Liver (tissue), 9 donors: Measurements from ENCODE around the gene ZSCAN16. TPM values are rescaled to one million over a fixed set of nuclear protein-coding genes. Genes with fewer than 3 reads are reported as not detected.

Experiments used
- DNase-seq: peaks from one replicate; pipeline ENCODE4 v3.0.0-alpha.2; 2017; ENCODE audit warnings: low spot score
- H3K27ac ChIP-seq, 2 donors: one replicate each; pipeline ENCODE4 v1.7.0; 2013; ENCODE audit warnings: inconsistent platforms in 2 of 2, low read length in 2 of 2, control low read depth in 1 of 2, low read depth in 1 of 2, mild to moderate bottlenecking in 1 of 2
- H3K27me3 ChIP-seq, 4 donors: one replicate each; pipeline versions ENCODE4 v1.6.1 to v1.7.0; 2013; ENCODE audit warnings: low read length in 3 of 4, inconsistent platforms in 1 of 4, mild to moderate bottlenecking in 1 of 4, moderate library complexity in 1 of 4; ENCODE audit not compliant: control insufficient read depth in 4 of 4, insufficient read depth in 4 of 4
- H3K36me3 ChIP-seq, 4 donors: one replicate each; pipeline versions ENCODE4 v1.6.1 to v1.7.0; 2013; ENCODE audit warnings: low read length in 3 of 4, mild to moderate bottlenecking in 3 of 4, low read depth in 1 of 4, moderate library complexity in 1 of 4; ENCODE audit not compliant: control insufficient read depth in 4 of 4, insufficient read depth in 3 of 4
- H3K4me1 ChIP-seq, 4 donors: one replicate each; pipeline versions ENCODE4 v1.6.1 to v1.7.0; 2013; ENCODE audit warnings: low read length in 3 of 4, mild to moderate bottlenecking in 3 of 4, moderate library complexity in 1 of 4; ENCODE audit not compliant: control insufficient read depth in 4 of 4, insufficient read depth in 4 of 4
- H3K4me3 ChIP-seq, 3 donors: one replicate each; pipeline versions ENCODE4 v1.6.1 to v1.7.0; 2013; ENCODE audit warnings: low read length in 3 of 3, control low read depth in 1 of 3, low read depth in 1 of 3, mild to moderate bottlenecking in 1 of 3
- H3K9ac ChIP-seq, 2 donors: one replicate each; pipeline ENCODE4 v1.7.0; 2013; ENCODE audit warnings: low read length in 2 of 2, mild to moderate bottlenecking in 2 of 2, moderate library complexity in 2 of 2, control low read depth in 1 of 2, low read depth in 1 of 2
- H3K9me3 ChIP-seq, 4 donors: one replicate each; pipeline versions ENCODE4 v1.6.1 to v1.7.0; 2013; ENCODE audit warnings: low read length in 3 of 4; ENCODE audit not compliant: control insufficient read depth in 4 of 4
- FOXA1 ChIP-seq: IDR thresholded peaks from 2 replicates; pipeline ENCODE4 v1.6.1; 2016; ENCODE audit warnings: antibody characterized with exemption
- FOXA2 ChIP-seq: IDR thresholded peaks from 2 replicates; pipeline ENCODE4 v1.6.1; 2016; ENCODE audit warnings: antibody characterized with exemption
- GABPA ChIP-seq, 2 donors: IDR thresholded peaks in 1 of 2; conservative IDR thresholded peaks in 1 of 2; 2 replicates each; pipeline ENCODE4 v1.6.1; 2016; ENCODE audit warnings: antibody characterized with exemption in 2 of 2, mild to moderate bottlenecking in 1 of 2, moderate library complexity in 1 of 2
- HNF4A ChIP-seq, 2 donors: conservative IDR thresholded peaks; 2 replicates each; pipeline ENCODE4 v1.6.1; 2016; ENCODE audit warnings: antibody characterized with exemption in 2 of 2, mild to moderate bottlenecking in 2 of 2
- HNF4G ChIP-seq: IDR thresholded peaks from 2 replicates; pipeline ENCODE4 v1.6.1; 2016; ENCODE audit warnings: antibody characterized with exemption
- JUND ChIP-seq, 2 donors: IDR thresholded peaks; 2 replicates each; pipeline ENCODE4 v1.6.1; 2016; ENCODE audit warnings: antibody characterized with exemption in 2 of 2
- RAD21 ChIP-seq, 2 donors: IDR thresholded peaks; 2 replicates each; pipeline ENCODE4 v1.6.1; 2016; ENCODE audit warnings: antibody characterized with exemption in 2 of 2, mild to moderate bottlenecking in 2 of 2
- RXRA ChIP-seq, 2 donors: IDR thresholded peaks; 2 replicates each; pipeline ENCODE4 v1.6.1; 2017 to 2018; ENCODE audit warnings: antibody characterized with exemption in 2 of 2, mild to moderate bottlenecking in 1 of 2
- SP1 ChIP-seq: IDR thresholded peaks from 2 replicates; pipeline ENCODE4 v1.6.1; 2018; ENCODE audit warnings: antibody characterized with exemption, mild to moderate bottlenecking
- TAF1 ChIP-seq: conservative IDR thresholded peaks from 2 replicates; pipeline ENCODE4 v1.6.1; 2016; ENCODE audit warnings: antibody characterized with exemption, mild to moderate bottlenecking
- YY1 ChIP-seq: IDR thresholded peaks from 2 replicates; pipeline ENCODE4 v1.6.1; 2016; ENCODE audit warnings: antibody characterized with exemption, mild to moderate bottlenecking
- WGBS: extraction: QIAGEN DNeasy Blood & Tissue Kit; methylation state at CpG from one replicate; pipeline ENCODE4 v1.1.7; 2013; 5-methylcytosine and 5-hydroxymethylcytosine counted together
- polyA plus RNA-seq, 2 donors: library from polyadenylated mRNA; stranded (reverse) in 1 of 2; unstranded in 1 of 2; fragments of 200-250 nt in 1 of 2; fragments of >200 nt in 1 of 2; fragmentation: Nextera tagmentation in 1 of 2; extraction: Ambion mirVana in 1 of 2; gene quantifications; one replicate each; pipeline versions ENCODE4 v1.2.1 to v1.2.3, GENCODE V29; 2013 to 2015
- total RNA-seq, 2 donors: library from RNA; depleted of rRNA; stranded (reverse); fragments of >200 nt; gene quantifications; one replicate each; pipeline ENCODE4 v1.2.3, GENCODE V29; 2014
- TF ChIP-seq, protein P1 (sequence below): IDR thresholded peaks from 2 replicates; pipeline ENCODE4 v1.6.1; 2016; ENCODE audit warnings: antibody characterized with exemption, mild to moderate bottlenecking
- TF ChIP-seq, protein P2 (sequence below): IDR thresholded peaks from 2 replicates; pipeline ENCODE4 v1.6.1; 2016; ENCODE audit warnings: antibody characterized with exemption
- TF ChIP-seq, protein P3 (sequence below): IDR thresholded peaks from 2 replicates; pipeline ENCODE4 v1.6.1; 2016; ENCODE audit warnings: antibody characterized with exemption
- TF ChIP-seq, protein P4 (sequence below): IDR thresholded peaks from 2 replicates; pipeline ENCODE4 v1.6.1; 2016; ENCODE audit warnings: antibody characterized with exemption
- TF ChIP-seq, protein P5 (sequence below): fragments of 150-350 bp; IDR thresholded peaks from 2 replicates; pipeline ENCODE4 v1.5.1; 2017; ENCODE audit warnings: improper control_type of control experiment, low read depth, low read length; ENCODE audit not compliant: missing input control
- donor health status: healthy.
- donor health status: healthy.
- donor health status: healthy.
- donor health status: healthy.
- donor health status: healthy.

Gene ZSCAN16
- total RNA-seq (1 to 10 TPM; 1.5 to 3.5 TPM), polyA plus RNA-seq (1 to 10 TPM; 1.9 to 3.4 TPM)

DNA sequence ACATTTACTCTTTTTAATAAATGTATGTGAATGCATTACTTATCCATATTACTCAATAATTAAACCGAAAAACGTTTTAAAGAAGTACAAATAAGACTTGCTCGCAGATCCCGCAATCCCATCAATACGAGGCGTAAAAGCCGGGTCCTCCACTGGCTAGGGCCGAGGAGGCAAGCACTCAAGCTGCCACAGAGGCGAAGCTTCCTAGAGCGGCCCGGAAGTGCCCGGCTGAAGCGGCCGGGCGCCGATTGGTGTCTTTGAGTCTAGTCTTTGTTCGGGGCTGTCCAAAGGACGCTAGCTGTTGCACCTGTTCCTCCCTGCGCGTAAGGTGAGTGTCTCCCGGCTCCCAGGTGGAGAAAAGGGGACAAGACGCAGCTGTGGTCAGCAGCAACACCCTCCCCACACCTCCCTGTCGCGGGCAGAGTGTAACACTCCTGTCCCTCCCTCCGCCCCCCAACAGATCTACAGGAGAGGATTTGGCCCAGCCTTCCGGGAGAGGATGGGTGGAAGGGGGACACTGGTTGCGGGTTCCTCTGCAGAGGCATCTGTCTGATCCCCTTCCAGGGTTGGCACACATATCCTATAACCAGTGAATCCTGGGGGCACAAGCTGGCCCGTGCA lies at the start of gene ZSCAN16:
Gene ZSCAN16 (plus strand): TSS at position 260 of the 621 bp plus-strand sequence. CDS start 835 bp downstream, outside the sequence.
- Histone ChIP-seq H3K36me3 (peaks cover 3 to 18% (median 11%) of the 10 kb centered on the region in 4 donors), H3K4me3 (peak within 1 kb of the TSS; percentile 73 to 87 (median 83)), H3K9me3 (no peaks in the 10 kb centered on the region), H3K4me1 (peaks cover 0 to 17% (median 11%) of the 10 kb centered on the region in 4 donors), H3K9ac (peak within 1 kb of the TSS in 1 of 2 donors; percentile 40), H3K27ac (peak within 1 kb of the TSS; percentile 4 to 16), H3K27me3 (no peaks in the 10 kb centered on the region)
- peak; percentile 45 to 62 for TF ChIP-seq RAD21 (IDR thresholded peaks at IDR 0.05)
- TF ChIP-seq, protein P1, sequence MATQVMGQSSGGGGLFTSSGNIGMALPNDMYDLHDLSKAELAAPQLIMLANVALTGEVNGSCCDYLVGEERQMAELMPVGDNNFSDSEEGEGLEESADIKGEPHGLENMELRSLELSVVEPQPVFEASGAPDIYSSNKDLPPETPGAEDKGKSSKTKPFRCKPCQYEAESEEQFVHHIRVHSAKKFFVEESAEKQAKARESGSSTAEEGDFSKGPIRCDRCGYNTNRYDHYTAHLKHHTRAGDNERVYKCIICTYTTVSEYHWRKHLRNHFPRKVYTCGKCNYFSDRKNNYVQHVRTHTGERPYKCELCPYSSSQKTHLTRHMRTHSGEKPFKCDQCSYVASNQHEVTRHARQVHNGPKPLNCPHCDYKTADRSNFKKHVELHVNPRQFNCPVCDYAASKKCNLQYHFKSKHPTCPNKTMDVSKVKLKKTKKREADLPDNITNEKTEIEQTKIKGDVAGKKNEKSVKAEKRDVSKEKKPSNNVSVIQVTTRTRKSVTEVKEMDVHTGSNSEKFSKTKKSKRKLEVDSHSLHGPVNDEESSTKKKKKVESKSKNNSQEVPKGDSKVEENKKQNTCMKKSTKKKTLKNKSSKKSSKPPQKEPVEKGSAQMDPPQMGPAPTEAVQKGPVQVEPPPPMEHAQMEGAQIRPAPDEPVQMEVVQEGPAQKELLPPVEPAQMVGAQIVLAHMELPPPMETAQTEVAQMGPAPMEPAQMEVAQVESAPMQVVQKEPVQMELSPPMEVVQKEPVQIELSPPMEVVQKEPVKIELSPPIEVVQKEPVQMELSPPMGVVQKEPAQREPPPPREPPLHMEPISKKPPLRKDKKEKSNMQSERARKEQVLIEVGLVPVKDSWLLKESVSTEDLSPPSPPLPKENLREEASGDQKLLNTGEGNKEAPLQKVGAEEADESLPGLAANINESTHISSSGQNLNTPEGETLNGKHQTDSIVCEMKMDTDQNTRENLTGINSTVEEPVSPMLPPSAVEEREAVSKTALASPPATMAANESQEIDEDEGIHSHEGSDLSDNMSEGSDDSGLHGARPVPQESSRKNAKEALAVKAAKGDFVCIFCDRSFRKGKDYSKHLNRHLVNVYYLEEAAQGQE: peak; percentile 58
- peak; percentile 40 for TF ChIP-seq TAF1
- peak; percentile 78 to 94 for TF ChIP-seq GABPA (IDR thresholded peaks at IDR 0.05 in 1 of 2, conservative IDR thresholded peaks at IDR 0.05 in 1 of 2)
- TF ChIP-seq FOXA1: no peak
- TF ChIP-seq JUND (IDR thresholded peaks at IDR 0.05): no peak
- TF ChIP-seq, protein P2, sequence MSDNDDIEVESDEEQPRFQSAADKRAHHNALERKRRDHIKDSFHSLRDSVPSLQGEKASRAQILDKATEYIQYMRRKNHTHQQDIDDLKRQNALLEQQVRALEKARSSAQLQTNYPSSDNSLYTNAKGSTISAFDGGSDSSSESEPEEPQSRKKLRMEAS: no peak
- TF ChIP-seq SP1: no peak
- TF ChIP-seq HNF4A (conservative IDR thresholded peaks at IDR 0.05): peak; percentile 45 to 53
- TF ChIP-seq YY1: peak; percentile 73
- TF ChIP-seq RXRA (IDR thresholded peaks at IDR 0.05): peak in 1 of 2 donors; percentile 37
- TF ChIP-seq, protein P3, sequence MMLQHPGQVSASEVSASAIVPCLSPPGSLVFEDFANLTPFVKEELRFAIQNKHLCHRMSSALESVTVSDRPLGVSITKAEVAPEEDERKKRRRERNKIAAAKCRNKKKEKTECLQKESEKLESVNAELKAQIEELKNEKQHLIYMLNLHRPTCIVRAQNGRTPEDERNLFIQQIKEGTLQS: peak; percentile 36
- WGBS: under 1% methylated on average over 28 of the region's 28 CpGs
- peak; percentile 81 for DNase-seq

DNA sequence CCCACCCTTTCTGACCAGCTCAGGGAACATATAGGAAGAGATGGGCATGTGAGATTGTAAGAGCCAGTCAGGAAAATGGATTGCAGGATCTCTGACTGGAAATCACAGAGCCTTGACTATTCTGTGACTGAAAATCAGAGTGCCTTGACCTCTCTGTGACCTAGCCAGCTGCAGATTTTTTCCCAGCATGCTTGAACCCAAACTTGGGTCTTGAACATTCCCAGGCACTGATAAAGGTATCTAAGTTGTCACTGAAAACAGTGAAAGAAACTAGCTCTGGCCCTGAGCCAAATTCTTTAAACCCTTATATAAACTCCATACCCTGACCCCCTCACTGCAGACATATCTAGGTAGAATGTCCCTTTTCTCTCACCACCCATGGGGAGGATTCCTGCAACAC lies 46.4 kb upstream of the ZSCAN16 start:
- no peak for DNase-seq
- no peak overlapping the region for H3K9ac ChIP-seq
- TF ChIP-seq RAD21 (IDR thresholded peaks at IDR 0.05): no peak
- TF ChIP-seq, protein P1: no peak
- TF ChIP-seq, protein P4, sequence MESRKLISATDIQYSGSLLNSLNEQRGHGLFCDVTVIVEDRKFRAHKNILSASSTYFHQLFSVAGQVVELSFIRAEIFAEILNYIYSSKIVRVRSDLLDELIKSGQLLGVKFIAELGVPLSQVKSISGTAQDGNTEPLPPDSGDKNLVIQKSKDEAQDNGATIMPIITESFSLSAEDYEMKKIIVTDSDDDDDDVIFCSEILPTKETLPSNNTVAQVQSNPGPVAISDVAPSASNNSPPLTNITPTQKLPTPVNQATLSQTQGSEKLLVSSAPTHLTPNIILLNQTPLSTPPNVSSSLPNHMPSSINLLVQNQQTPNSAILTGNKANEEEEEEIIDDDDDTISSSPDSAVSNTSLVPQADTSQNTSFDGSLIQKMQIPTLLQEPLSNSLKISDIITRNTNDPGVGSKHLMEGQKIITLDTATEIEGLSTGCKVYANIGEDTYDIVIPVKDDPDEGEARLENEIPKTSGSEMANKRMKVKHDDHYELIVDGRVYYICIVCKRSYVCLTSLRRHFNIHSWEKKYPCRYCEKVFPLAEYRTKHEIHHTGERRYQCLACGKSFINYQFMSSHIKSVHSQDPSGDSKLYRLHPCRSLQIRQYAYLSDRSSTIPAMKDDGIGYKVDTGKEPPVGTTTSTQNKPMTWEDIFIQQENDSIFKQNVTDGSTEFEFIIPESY: no peak
- TF ChIP-seq FOXA2: no peak
- TF ChIP-seq, protein P5, sequence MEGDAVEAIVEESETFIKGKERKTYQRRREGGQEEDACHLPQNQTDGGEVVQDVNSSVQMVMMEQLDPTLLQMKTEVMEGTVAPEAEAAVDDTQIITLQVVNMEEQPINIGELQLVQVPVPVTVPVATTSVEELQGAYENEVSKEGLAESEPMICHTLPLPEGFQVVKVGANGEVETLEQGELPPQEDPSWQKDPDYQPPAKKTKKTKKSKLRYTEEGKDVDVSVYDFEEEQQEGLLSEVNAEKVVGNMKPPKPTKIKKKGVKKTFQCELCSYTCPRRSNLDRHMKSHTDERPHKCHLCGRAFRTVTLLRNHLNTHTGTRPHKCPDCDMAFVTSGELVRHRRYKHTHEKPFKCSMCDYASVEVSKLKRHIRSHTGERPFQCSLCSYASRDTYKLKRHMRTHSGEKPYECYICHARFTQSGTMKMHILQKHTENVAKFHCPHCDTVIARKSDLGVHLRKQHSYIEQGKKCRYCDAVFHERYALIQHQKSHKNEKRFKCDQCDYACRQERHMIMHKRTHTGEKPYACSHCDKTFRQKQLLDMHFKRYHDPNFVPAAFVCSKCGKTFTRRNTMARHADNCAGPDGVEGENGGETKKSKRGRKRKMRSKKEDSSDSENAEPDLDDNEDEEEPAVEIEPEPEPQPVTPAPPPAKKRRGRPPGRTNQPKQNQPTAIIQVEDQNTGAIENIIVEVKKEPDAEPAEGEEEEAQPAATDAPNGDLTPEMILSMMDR: no peak
- no peak for TF ChIP-seq YY1
- TF ChIP-seq TAF1: no peak
- TF ChIP-seq, protein P2: no peak
- TF ChIP-seq HNF4G: no peak
- no peak for TF ChIP-seq FOXA1
- no peaks in the 10 kb centered on the region for H3K27me3 ChIP-seq
- H3K9me3 ChIP-seq: no peaks in the 10 kb centered on the region
- H3K27ac ChIP-seq: no peak overlapping the region
- peaks cover 2 to 10% (median 5%) of the 10 kb centered on the region in 4 donors for H3K4me1 ChIP-seq
- H3K4me3 ChIP-seq: no peak overlapping the region
- no peaks in the 10 kb centered on the region for H3K36me3 ChIP-seq
